Erythroblast (primary cell): ENCODE data around the gene RGS7.

Experiments
- GATA1 ChIP-seq: IDR thresholded peaks from 2 replicates; pipeline ENCODE4 v1.6.1; 2011; ENCODE audit warnings: low read depth, mild to moderate bottlenecking, control low read depth, low read length, moderate library complexity
- POLR2A ChIP-seq: IDR thresholded peaks from 2 replicates; pipeline ENCODE4 v1.6.1; 2011; ENCODE audit warnings: mild to moderate bottlenecking, low read length

DNA sequence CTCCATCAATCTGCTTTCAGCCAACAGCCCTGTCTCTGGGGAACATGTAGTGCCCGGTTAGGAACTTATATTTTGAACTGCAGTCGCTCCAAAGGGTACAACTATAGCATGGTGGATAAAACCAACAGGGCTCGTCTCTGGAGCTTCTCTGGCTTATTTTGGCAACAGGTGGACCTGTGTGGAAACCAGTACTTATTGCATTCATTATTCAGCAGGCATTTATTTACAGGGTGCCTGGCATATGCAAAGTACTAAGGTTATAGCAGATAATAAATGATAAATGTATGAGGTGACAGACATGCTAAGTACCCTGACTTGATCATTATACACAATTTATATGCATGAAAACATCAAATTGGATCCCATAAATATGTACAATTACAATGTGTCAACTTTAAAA is 93.7 kb downstream of the RGS7 start:
- TF ChIP-seq POLR2A (no peak), GATA1 (no peak)
